ENCODE measurements around the gene PSMD12.

- TF ChIP-seq, protein P1, sequence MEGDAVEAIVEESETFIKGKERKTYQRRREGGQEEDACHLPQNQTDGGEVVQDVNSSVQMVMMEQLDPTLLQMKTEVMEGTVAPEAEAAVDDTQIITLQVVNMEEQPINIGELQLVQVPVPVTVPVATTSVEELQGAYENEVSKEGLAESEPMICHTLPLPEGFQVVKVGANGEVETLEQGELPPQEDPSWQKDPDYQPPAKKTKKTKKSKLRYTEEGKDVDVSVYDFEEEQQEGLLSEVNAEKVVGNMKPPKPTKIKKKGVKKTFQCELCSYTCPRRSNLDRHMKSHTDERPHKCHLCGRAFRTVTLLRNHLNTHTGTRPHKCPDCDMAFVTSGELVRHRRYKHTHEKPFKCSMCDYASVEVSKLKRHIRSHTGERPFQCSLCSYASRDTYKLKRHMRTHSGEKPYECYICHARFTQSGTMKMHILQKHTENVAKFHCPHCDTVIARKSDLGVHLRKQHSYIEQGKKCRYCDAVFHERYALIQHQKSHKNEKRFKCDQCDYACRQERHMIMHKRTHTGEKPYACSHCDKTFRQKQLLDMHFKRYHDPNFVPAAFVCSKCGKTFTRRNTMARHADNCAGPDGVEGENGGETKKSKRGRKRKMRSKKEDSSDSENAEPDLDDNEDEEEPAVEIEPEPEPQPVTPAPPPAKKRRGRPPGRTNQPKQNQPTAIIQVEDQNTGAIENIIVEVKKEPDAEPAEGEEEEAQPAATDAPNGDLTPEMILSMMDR (IDR thresholded peaks at IDR 0.05), result no peak
- no peak for TF ChIP-seq POLR2A (IDR thresholded peaks at IDR 0.05)
Measured at GRCh38 chr17:67375054-67375427, 8.7 kb upstream of the PSMD12 start.

Measured in heart left ventricle (tissue), 13 donors.